Dedifferentiated amniotic fluid mesenchymal stem cell (primary cell): ENCODE measurements around the gene TSFM.
"Not testable (repeated sequence)": the region's sequence is repeated elsewhere in the genome, so short reads cannot be mapped to it uniquely, and the experiment has no call there.

Experiments used
- DNase-seq: peaks from one replicate; pipeline ENCODE4 v3.0.0-alpha.2; 2016; ENCODE audit errors: extremely low spot score

TSFM gene

DNA sequence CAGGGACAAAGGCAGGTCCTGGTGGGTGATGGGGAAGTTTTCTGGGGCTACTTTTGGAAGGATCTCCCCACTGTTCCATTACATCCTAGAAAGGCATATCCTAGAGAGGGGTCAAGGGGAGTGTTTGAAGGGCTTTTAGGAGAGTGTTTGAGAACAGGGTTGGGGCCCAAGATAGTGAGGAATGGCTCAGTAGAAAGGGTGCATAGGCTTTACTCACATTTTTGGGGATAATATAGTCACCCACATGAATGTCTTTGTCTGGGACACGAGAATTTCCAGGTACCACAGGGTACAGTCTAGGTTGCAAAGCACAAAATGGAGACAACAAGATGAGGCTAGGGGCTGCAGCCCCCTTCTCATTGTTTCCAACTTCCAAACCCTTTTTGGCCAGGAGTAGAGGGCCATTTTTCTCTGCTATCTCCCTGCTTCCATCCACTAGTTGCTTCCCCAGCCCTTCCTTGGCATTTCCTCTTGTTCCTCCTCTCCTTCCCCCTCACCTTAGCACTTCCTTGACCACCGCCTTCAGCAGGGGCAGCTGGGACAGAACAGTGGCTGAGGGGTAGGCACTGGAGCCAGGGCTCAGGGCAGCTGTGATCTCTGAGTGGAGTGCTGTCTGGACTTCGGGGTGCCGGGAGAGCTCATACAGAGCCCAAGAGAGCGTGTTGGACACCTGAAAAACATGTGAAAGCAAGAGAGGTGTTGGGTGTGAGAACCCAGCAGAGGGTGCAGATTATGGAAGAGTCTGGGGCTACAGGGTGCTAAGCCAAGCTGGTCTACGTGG, 18.5 kb upstream of the TSFM start:
- no peak for DNase-seq

DNA sequence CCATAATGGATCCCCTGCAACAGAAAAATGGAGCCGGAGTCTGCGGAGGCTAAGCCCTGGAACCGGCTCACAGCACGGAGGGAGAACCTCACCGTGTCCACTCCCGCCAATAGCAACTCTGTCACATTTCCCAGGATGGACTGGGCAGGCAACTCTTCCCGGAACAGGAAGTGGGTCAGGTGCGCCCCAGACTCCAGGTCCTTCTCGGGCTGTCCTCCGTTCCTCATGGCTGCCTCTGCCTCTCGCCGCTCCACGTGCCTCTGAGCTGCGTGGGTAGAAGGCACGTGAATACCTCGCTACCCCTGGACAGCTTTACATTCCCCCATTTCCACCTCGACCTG, 18.0 kb upstream of the TSFM start:
- DNase-seq = no peak

DNA sequence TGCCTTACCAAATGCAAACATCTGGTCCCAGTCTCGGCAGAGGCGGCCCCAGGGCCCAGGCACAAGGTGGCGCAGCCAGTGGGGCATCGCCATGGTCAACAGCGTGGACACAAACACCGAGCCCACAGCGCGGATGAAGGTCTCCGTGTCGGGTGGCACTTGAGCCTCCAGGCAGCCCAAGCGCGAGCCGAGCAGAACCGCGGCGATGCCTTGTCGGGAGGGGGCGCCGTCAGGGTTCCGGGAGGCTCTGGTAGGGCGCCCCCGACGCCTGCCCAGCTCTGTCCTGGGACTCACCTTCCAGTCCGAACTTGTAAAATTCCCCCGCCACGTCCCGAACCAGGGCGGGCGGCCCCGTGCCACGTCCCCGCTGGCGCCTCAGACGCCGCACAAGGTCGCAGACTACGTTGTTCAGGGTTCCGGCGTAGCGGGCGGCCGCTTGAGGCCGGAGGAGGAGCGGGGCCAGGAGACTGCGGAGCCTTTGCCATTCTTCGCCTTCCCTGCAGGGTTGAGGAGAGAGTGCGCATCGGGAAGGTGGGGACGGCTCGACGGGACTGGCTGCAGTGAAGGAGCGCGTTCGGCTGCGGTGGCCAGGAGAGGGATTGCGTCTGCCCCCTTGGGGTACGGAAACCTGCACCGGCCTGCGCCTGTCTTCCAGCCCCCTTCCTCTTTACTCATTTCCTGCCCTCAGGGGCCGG, 17.4 kb upstream of the TSFM start:
- no peak for DNase-seq

DNA sequence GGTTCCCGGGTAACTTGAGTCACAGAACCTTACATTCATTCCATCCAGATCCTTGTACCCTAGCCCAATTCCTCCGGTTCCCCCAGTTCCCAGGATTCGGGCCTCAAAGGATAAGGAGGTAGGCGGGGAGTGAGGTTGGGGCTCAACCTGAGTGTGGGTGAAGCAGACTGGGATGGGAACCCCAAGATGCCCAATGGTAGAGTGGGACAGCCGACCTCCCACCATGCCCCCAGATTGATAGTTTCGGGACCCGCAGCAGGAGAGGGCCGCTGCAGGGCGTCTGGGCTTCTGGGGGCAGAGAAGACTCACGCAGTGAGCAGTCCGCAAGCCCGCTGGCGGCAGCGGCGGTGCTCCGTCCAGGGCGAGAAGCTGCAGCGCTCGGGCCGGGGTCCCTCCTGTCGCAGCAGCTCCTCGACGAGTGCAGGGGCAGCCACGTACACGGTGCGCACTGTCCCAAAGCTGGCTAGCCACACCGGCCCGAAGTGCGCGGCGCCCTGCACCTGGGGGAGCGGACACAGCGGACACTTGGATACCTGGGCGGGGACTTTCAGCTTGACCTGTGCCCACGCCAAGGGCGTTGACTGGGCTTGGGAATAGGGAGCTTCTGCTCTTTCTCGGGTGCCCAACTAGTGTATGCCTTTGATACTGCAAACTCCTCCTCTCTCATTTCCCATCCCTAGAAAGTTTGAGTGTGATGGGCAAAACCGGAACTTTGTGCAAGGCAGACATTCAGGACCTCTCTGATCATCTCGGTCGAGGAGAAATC, 16.7 kb upstream of the TSFM start:
- DNase-seq = no peak

DNA sequence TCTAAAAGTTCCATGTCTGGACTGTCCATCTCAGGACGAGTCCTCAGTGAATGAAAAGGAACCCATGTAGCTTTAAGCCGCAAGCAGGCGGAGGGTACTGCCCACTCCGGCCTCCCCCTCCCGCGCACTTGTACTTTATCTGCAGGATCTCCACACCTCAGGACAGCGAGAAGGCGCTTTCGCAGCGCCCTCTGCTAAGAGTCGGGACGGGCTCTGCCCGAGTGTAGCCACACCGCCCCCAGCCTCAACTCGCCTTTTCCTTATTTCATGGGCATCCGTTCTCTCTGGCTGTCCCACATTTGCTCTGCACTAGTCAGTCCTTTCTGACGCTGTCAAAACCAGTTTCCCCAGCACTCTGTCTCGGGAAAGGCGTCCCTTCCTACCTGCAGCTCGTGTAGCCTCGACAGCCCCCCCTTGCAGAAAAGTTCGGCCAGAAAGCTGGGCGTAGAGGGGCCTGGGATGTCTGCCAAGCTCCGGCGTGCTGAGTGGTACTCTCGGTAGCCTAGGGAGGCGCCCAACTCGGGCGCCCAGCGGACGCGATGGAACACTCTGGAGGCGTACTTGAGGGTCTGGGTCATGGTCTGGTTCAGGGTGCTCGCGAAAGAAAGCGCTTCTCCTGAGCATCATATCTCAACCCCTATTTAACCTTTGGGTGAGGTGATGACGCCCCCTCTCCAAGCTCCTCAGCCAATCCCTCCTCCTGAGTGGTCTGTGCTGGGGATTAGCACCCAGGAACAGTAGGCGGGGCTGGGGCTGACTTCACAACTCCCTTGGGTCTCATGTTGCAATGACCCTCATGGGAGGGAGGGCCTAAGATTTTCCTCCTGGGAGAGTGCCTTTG, 15.9 kb upstream of the TSFM start, which contains the start of gene CYP27B1:
CYP27B1 (minus strand) TSS at position 615 of the 841 bp plus-strand sequence; CDS start at position 578, 37 bp downstream.
- DNase-seq = no peak

DNA sequence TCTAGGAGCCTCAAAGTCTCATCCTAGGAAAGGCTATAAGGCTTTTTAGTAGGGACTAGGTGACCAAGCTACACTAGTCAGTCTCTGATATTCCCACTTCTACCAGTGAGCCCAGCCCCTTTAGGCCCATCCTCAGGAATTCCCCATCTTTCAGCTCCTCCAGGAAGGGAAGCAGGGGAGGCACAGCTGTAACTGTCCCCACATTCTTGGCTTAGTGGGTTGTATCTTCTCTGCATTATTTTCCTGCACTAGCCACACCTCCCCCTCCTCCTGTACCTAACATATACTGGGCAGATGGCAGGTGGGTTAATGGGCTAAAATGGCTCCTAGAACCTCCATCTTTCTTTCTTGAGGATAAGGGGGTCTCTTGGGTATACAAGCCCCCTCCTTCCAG, 15.3 kb upstream of the TSFM start:
- no peak for DNase-seq

DNA sequence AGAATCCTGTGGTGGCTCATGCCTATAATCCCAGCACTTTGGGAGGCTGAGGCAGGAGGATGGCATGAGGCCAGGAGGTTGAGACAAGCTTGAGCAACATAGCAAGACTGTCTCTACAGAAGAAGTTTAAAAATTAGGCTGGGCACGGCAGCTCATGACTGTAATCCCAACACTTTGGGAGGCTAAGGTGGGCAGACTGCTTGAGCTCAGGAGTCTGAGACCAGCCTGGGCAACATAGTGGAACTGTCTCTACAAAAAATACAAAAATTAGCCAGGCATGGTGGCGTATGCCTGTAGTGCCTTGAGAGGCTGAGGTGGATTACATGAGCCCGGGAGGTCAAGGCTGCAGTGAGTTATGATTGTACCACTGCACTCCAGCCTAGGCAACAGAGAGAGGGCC, 14.7 kb upstream of the TSFM start:
- DNase-seq = no peak

DNA sequence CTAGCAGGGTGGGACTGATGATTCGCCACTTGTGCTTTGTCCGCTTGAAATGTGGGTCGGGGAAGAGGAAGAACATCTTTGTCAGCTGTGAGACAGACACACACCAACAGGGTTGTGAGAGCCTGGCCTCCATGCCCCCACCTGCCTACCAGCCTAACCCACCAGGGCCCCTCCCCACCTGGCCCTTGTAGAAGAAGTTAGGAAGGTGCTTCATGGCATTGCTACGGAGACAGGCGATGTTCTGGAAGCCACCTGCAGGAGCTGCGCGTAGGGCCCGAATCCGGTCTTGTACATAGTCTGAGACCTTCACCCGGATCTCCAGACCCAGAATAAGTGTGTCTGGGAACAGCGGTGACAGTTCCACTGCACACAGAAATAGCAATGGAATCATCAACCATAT, 13.0 kb upstream of the TSFM start:
- no peak for DNase-seq

DNA sequence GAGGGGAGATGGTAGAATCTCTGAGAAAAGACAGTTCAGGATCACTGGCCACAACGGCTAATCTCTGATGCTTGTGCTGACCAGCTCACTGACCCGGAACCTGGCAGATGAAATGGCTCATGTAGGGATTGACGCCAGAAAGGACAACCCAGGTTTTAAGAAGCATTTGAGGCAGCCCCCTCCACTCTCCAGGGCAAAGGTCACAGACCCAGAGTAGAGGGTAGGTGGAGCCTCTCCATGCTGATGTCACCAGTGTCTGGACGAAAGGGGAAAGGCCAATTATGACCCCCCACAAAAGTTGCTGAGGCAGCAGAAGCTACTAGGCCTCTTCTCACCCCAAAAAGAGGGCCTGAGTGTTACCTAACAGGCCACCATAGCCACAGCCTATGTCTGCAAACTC, 11.9 kb upstream of the TSFM start:
- DNase-seq = no peak

DNA sequence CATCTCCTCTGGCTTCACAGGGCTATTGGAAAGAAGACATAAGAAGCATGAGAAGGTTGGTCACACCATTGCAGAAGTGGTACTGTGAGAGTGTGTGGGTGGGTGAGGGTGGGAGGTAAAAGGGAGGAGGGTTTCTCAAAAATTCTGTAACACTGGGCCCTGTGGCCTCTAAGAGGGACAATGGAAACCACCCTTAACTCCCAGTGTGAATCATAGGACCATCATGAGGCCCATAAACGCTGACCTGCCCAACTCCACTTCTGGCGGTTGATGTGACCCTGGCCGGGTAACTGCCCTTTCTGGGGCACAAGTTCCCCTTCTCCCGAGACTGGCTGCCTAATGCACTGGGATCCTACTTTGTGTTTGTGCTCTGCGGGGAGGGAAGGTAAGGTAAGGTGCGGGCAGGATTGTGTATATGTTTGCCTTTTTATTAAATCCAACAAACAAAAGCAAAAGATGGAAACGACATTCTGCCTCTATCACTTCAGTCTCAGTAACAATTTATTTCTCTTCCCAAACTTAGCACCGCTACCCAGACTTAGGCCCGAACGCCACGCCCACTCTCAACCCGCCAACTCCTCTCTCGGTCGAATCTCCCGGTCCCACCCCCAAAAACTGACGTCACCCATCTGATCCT, 11.2 kb upstream of the TSFM start:
- peak; percentile 89 for DNase-seq

DNA sequence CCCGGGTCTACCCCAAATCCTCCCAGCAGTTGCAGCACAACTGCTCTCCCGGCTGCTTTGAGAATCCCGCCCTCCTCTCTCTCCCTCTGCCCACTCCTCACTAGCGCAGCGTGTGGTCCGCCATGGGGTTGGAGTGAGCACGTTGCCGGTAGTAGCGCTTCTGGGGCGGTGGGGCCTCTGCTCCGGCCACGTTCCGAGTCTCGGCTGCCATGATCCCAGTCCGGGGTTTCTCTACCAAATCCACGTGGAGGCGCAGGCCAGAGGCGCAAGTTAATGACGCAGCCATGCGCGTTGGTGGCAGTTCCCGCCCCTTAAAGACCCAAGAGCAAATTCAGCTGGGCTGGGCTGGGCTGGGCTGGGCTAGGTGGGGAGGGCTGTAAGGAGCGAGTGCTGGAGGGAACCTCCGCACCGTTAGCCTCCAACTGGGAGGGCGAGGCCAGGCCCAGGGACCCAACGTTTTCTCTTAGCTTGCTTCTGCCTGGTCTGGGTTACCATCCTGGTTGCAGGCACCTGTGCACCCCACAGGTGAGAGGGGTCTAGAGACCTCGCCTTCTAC, 10.6 kb upstream of the TSFM start, which contains the start of gene METTL1:
METTL1 (minus strand) TSS at position 233 of the 556 bp plus-strand sequence; CDS start at position 211, 22 bp downstream.
- DNase-seq = peak; percentile 96

DNA sequence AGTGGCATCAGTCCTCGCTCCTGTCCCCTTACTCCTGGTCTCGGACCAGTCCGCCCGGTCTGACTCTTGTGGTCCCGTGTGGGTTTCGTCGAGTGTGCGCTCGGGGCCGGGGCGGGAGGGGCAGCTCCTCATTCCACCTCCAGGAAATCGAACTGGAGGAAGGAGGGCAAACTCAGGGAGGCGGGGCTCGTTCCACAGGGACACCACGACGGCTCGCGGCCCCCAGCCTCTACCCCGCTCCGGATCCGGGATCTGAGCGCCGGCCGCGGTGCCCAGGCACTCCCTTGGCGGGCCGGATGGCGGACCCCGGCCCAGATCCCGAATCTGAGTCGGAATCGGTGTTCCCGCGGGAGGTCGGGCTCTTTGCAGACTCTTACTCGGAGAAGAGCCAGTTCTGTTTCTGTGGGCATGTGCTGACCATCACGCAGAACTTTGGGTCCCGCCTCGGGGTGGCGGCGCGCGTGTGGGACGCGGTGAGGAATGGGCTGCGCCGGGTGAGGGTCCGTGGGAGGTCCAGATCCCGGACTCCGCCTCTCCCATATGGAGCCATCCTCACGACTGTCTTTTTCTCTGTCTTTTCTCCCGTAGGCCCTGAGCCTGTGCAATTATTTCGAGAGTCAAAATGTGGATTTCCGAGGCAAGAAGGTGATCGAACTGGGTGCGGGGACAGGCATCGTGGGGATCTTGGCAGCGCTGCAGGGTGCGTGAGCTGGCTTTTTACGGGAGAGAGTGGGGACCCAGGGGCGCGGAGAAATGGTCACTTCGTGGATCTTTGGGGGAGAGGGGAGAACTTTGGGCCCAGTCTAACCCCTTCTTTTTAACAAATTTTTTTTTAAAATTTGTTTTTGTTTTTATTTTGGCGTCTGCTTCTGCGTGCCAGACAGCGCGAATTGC, 9.9 kb upstream of the TSFM start, which contains the start of gene EEF1AKMT3:
EEF1AKMT3 (plus strand) TSS at position 186 of the 894 bp plus-strand sequence; CDS start at position 297, 111 bp downstream.
- DNase-seq = peak; percentile 46

DNA sequence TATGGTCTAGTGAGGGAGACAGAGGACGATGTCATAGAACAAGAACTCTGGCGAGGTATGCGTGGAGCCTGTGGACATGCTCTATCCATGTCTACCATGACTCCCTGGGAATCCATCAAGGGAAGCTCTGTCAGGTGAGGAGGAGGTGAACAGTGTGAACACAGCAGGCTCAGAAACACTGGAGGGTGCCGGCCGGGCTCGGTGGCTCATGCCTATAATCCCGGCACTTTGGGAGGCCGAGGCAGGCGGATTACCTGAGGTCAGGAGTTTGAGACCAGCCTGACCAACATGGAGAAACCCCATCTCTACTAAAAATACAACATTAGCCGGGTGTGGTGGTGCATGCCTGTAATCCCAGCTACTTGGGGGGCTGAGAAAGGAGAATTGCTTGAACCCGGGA, 8.0 kb upstream of the TSFM start:
- not testable (repeated sequence) for DNase-seq

DNA sequence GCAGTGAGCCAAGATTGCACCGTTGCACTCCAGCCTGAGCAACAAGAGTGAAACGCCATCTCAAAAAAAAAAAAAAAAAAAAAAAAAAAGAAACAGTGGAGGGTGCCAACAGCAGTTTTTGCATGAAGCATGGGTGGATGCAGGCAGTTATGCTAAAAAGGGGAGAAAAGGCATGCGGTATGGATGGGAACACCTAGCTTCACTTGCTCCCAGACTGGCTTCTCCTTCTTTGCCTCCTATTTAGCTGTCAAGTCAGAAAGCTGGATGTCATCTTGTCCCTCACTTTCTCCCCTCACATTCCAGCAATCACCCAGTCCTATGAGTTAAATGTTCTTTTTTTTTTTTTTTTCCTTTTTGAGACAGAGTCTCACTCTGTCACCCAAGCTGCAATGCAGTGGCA, 7.5 kb upstream of the TSFM start:
- no peak for DNase-seq

DNA sequence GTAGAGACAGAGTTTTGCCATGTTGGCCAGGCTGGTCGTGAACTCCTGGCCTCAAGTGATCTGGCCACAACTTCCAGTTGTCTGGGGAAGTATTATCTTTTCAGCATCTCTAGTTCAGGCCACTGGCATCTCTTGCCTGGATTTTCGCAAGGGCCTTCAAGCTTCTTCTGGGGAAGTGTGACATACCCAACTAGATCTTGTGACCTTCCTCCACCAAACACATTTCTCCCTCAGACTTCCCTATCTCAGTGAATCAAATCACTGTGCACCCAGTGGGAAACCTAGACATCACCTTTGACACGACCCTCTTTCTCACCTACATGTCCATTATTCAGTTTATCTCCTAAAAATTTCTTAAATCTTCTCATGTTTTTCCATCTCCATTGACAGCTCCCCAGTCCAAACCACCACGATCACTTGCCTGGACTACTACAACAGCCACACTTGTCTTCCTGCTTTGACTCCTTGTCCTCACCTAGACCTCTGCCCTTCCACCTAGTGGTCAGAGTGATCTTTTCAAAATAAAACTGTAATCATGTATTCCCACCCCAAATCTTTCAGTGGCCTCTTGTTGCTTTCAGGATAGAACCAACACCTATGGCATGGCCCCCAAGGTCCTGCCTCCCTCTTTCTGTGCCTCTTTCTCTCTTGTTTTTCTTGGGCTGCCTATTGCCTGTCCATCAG, 6.9 kb upstream of the TSFM start:
- DNase-seq = no peak

DNA sequence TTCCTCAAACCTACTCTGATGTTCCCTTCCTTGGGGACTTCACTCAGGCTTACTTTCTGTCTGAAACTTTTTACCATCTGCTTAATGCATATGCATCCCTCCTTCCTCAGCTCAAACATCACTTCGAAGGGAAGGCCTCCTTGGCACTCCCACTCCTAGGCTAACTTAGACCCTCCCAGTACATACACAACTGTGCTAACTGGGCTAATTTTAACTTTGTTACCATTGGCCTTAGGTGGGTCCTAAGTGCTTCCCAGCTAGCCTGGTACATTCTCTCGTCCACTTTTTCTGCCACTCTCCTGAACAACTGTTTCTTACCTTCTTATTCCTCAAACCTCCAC, 6.4 kb upstream of the TSFM start:
- DNase-seq = no peak

DNA sequence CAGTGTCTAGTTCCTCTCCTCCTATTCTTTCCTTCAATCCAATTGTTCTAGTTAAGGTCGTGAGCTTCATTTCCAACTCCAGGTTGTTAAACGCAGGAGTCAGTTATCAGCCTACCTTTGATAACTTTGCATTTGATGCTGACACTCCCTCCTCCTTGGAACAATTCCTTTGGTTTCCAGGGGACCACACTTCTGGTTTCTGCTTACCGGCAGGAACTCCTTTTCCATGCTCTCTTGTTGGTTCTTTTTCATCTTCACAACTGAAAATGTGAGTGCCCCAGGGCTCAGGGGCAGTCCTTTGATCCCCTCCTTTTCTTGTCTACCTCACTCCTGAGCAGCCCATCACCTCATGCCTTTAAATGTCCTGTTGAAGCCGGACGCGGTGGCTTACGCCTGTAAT, 5.2 kb upstream of the TSFM start:
- DNase-seq = no peak

DNA sequence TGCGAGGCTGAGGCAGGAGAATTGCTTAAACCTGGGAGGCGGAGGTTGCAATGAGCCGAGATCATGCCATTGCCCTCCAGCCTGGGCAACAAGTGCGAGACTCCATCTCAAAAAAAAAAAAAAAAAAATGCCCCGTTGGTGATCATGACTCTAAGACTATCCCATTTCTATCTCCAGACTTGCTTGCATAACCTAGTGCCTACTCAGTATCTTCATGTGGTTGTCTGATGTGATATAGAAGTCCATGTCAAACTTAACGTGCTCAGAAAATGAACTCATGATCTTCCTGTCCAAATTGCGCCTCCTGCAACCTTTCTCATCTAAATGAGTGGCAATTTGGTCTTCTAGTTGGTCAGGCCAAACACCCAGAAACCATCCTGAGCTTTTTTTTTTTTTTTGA, 4.7 kb upstream of the TSFM start:
- DNase-seq = no peak

DNA sequence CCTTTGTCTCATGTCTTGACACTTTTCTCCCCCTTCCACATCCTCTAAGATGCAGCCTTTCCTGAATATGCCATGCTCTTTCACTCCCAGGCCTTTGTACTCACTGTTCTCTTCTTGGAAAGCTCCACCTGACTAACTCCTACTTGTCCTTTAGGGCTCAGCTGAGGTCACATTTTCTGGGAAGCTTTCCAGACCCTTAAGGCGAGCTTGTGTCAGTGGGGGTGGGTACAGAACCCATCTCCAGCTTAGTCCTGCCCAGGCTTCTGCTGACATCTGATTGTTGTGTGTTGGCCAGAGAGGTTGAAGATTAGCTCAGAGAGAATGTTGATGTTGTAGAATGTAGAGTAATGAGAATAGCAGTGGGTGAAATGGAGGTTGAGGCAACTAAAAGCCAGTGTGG, 2.9 kb upstream of the TSFM start:
- DNase-seq = no peak
